Activated CD8-positive, alpha-beta memory T cell treated with anti-CD3 and anti-CD28 coated beads, Interleukin-2, amount 50 U/mL, for 48 hours (primary cell): Measurements from ENCODE around the gene ALDH1L2.
A peak's percentile ranks its signal among the peaks of the same experiment; 100 is the strongest.
"Not testable (repeated sequence)": the region's sequence is repeated elsewhere in the genome, so short reads cannot be mapped to it uniquely, and the experiment has no call there.

Experiments used
- DNase-seq: peaks from one replicate; pipeline ENCODE4 v3.0.0-alpha.2; 2020

ALDH1L2 gene

DNA sequence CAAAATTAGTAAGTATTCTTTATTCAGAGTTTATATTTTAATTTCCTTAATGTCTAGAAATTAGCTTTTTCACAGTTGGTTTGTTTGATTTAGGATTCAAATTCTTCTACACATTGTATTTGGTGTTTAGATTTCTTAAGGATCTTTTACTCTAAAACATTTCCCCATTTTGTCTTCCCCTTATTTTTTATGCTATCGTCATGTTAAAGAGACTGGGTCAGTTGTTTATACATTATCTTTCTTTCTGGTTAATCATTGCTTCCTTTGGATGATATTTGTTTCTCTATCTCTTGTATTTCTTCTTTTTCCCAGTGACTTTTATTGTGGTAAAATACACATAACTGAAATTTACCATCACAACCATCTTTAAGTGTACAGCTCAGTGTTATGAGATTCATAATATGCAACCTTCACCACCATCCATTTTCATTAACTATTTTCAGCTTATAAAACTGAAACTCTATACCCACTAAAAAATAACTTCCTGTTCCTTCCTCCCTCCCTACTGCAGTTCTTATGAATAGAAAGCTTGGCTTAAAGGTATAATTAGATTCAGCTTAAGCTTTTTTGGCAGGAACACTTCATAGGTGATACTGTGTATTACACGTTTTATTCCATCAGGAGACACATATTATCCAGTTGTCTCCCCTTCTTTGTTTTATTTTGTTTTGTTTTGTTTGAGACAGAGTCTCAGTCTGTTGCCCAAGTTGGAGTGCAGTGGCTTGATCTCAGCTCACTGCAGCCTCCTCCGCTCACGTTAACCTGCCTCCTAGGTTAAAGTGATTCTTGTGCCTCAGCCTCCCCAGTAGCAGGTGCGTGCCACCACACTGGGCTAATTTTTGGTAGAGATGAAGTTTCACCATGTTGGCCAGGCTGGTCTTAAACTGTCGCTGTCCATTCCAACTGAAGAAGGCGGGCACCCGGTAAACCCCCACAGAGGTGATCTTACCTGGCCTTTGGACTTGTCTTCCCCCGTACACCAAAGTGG is 53.1 kb downstream of the ALDH1L2 start:
- DNase-seq, result no peak

- no peak for DNase-seq
Measured at GRCh38 chr12:105026411-105026810, 57.8 kb downstream of the ALDH1L2 start.

DNA sequence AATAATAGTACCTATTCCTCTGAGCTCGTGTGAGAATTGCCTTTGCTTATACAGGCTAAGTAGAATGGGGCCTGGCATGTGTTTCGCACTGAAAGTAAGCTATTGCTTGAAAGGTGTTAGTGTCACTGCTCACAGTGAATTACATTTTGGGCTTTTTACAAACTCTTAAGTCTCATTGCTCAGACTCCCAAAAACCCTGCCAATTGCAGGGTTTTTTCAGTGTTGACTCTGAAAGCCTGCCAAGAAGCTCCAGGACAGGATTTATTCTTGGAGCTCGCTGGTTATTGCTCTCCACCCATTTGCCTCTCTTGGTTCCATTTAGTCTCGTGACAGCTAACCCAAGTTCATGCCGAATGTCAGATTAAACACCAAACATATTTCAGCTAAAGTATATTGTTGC is 58.4 kb downstream of the ALDH1L2 start:
- no peak for DNase-seq

- DNase-seq, result no peak
Measured at GRCh38 chr12:105024928-105025327, 59.3 kb downstream of the ALDH1L2 start.

GRCh38 chr12:105020241-105020962 is 63.9 kb downstream of the ALDH1L2 start:
- no peak for DNase-seq

DNA sequence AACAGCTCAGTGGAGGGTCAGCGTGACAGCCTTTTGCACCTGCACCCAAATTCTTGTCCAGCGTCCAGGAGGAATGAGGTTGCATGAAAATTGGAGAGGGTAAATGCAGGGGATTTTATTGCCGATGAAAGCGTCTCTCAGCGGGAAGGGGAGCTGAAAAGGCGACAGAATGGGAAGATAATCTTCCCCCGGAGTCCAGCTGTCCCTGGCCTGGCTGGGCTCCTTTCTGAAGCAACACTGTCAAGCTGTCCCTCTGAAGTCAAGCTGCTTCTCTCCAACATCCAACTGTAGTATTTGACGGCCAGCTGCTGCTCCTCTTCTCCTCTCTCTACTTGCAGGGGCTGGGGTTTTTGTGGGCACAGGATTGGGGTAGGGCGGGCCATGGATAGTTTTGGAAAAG is 65.5 kb downstream of the ALDH1L2 start:
- no peak for DNase-seq

DNA sequence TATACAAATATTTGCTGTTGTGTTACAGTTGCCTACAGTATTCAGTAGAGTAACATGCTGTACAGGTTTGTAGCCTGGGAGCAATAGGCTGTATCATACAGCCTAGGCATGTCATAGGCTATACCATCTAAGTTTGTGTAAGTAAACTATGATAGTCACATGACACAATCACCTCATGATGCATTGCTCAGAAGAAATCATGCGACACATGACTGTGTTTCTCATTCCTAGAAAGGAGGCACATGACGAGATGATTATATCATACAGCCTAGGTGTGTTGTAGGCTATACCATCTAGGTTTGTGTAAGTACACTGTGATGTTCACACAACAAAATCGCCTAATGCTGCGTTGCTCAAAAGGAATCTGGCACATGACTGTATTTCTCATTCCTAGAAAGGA is 66.2 kb downstream of the ALDH1L2 start:
- DNase-seq, result no peak

DNA sequence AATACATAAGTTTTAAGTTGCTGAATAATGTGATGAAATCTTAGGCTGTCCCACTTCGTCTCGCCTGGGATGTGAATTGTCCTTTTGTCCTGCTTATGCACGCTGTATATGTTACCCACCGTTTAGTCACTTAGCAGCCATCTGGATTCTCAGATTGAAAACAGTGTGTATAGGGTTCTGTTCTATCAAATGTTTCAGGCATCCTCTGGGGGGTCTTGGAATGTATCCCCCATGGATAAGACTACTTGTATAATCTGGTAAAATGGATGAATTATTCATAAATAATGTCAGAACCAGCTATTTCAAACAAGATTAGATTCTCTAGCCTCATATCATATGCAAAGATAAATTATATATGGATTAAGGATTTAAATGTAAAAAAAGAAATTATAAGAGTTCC is 68.7 kb downstream of the ALDH1L2 start:
- no peak for DNase-seq

- no peak for DNase-seq
Measured at GRCh38 chr12:105014603-105015002, 69.7 kb downstream of the ALDH1L2 start.

DNA sequence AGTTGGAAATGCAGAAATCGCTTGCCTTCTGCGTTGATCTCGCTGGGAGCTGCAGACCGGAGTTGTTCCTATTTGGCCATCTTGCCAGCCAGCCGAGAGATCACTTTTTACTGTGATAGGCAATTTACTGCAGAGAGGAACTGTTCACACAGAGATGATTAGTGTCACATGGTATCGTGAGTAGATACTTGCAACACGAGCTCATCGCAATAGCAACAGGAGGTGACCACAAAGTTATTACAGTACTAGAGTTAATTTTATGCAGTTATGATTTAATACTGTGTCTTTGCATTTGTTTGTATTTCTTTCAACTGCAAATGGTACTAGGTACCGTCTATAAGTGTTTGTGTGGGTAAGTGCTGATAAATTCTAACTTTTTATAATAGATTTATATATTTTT is 70.4 kb downstream of the ALDH1L2 start:
- DNase-seq, result no peak

- DNase-seq, result no peak
Measured at GRCh38 chr12:105001476-105001875, 82.8 kb downstream of the ALDH1L2 start.

DNA sequence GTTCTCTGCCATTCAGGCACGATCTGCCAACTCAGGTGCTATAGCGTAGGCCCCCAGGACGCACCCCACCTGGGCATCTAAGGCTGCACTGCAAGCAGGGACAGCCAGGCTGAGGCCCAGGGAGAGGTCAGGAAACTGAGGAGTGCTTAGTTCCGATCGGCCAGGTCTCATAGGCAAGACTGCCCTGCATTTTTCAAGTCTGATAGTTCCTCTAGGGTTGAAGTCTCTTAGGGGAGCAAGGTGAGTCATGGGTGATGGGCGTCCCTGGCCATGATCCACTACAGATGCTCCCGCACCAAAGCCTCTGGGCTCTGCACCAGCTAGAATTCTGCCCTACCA is 84.9 kb downstream of the ALDH1L2 start:
- no peak for DNase-seq

- DNase-seq, result no peak
Measured at GRCh38 chr12:104998423-104999346, 85.6 kb downstream of the ALDH1L2 start.

DNA sequence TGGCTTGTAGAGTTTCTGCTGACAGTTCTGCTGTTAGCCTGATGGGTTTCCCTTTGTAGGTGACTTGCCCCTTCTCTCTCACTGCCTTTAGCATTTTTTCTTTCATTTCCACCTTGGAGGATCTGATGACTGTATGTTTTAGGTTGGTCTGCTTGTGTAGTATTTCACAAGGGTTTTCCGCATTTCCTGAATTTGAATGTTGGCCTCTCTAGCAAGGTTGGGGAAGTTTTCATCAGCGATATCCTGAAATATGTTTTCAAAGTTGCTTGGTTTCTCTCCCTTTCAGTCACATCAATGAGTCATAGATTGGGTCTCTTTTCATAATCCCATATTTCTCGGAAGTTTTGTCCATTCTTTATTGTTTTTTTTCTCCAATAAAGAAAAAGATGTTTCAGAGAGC is 86.7 kb downstream of the ALDH1L2 start:
- no peak for DNase-seq

DNA sequence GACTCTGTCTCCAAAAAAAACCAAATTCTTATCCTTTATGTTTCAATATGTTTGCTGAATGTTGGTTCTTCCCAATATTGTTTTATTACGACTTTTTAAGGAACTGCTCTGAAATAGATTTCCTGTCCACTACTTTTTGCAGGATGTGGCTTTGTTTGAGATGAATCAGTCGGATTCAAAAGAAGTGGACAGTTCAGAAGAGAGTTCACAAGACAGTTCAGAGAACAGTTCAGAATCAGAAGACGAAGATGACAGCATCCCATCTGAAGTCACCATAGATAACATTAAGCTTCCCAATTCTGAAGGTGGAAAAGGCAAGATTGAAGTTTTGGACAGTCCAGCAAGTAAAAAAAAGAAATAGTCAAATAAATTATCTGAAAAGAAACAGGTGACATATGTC is 89.9 kb downstream of the ALDH1L2 start:
- no peak for DNase-seq

DNA sequence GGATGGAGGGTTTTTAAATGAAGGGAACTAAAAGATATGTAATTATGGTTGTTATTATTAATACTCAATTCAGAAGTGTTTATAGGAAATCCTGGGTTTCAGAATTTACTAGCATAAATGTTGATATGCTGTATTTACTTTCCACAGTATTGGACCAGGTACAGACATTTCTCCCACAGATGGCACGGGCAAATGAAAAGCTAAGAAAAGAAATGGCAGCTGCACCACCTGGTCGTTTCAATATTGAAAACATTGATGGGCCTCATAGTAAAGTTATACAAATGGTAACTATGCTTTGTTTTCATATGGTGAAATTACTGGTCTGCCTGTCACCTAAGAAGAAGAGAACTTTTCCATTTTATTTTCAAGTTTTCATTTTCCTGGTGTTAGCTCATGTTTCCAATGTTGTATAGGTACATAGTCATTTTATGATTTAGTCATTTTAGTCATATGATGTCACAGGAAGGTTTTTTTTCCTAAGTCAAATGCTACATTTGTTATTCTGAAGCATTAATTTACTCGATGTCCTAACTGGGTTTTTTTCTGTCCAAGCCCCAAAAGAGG is 92.6 kb downstream of the ALDH1L2 start:
- no peak for DNase-seq

- no peak for DNase-seq
Measured at GRCh38 chr12:104990950-104991349, 93.3 kb downstream of the ALDH1L2 start.

DNA sequence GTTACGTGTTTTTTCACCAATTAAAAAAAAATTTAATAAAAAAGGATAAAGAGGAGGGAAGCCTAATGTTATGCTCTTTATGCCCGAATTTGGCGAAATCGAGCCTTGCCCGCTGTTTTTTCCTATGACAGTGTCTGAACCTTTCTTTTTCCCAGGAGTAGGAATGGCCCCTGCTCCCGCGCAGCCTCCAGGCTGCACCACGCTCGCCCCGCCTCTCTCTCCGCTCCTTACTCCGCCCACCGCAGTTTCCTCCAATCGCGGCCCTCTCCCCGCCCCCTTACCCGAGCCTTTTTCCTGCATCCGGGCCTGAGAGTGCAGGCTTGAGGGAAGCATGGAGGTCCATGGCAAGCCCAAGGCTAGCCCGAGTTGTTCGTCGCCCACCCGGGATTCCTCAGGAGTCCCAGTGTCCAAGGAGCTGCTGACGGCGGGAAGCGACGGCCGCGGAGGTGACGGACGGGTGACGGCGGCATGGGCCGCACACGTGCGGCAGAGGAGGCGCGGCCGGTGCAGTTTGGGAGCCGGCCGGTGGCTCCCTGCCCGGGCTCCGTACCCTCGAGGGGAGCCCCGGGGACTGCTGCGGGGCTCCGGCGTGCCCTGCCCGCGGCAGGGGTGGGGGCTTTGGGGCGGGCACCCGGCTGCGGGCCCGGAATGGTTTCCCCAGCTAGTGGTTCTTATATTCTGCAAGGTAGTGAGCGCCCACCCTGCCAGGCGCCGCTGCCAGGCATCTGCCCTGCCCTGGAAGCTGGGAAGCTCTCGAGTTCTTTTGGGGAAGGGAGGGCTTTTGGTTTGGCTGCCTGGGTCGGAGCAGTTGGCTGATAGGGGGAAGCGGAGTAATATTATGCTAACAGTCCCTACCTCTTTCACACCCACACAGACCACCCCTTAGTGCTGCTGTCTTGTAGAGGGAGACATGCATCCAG is 98.0 kb downstream of the ALDH1L2 start, which contains the start of gene NOPCHAP1:
Gene NOPCHAP1, plus strand, starts transcription at position 295 of the 920 bp plus-strand sequence. Its CDS starts 37 bp downstream, at position 332.
- peak; percentile 89 for DNase-seq

DNA sequence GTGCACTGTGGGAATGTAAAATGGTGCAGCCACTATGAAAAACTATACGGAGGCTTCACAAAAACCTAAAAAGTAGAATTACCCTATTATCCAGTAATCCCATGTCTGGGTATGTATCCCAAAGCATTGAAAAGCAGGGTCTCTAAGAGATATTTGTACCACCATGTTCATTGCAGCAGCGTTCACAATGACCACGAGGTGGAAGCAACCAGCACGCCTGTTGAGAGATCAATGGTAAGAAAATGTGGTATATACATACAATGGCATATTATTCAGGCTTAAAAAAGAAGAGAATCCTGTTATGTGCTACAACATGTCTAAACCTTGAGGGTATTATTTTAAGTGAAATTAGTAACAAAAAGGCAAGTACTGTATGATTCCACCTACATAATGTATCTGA is 99.1 kb downstream of the ALDH1L2 start:
- DNase-seq, result no peak

- DNase-seq, result not testable (repeated sequence)
Measured at GRCh38 chr12:104977688-104978087, 106.6 kb downstream of the ALDH1L2 start.

GRCh38 chr12:104976703-104977102 is 107.6 kb downstream of the ALDH1L2 start:
- DNase-seq, result no peak
